NCI-H2029 treated with DMSO at 0.1 percent for 48 hours (cell line): ENCODE results near the gene SCAPER.

Source experiments
- DNase-seq: peaks from one replicate; lab custom pipeline; 2025; lab: John Stamatoyannopoulos, UW

SCAPER gene, protein sequence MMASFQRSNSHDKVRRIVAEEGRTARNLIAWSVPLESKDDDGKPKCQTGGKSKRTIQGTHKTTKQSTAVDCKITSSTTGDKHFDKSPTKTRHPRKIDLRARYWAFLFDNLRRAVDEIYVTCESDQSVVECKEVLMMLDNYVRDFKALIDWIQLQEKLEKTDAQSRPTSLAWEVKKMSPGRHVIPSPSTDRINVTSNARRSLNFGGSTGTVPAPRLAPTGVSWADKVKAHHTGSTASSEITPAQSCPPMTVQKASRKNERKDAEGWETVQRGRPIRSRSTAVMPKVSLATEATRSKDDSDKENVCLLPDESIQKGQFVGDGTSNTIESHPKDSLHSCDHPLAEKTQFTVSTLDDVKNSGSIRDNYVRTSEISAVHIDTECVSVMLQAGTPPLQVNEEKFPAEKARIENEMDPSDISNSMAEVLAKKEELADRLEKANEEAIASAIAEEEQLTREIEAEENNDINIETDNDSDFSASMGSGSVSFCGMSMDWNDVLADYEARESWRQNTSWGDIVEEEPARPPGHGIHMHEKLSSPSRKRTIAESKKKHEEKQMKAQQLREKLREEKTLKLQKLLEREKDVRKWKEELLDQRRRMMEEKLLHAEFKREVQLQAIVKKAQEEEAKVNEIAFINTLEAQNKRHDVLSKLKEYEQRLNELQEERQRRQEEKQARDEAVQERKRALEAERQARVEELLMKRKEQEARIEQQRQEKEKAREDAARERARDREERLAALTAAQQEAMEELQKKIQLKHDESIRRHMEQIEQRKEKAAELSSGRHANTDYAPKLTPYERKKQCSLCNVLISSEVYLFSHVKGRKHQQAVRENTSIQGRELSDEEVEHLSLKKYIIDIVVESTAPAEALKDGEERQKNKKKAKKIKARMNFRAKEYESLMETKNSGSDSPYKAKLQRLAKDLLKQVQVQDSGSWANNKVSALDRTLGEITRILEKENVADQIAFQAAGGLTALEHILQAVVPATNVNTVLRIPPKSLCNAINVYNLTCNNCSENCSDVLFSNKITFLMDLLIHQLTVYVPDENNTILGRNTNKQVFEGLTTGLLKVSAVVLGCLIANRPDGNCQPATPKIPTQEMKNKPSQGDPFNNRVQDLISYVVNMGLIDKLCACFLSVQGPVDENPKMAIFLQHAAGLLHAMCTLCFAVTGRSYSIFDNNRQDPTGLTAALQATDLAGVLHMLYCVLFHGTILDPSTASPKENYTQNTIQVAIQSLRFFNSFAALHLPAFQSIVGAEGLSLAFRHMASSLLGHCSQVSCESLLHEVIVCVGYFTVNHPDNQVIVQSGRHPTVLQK (N-terminal part only)

DNA sequence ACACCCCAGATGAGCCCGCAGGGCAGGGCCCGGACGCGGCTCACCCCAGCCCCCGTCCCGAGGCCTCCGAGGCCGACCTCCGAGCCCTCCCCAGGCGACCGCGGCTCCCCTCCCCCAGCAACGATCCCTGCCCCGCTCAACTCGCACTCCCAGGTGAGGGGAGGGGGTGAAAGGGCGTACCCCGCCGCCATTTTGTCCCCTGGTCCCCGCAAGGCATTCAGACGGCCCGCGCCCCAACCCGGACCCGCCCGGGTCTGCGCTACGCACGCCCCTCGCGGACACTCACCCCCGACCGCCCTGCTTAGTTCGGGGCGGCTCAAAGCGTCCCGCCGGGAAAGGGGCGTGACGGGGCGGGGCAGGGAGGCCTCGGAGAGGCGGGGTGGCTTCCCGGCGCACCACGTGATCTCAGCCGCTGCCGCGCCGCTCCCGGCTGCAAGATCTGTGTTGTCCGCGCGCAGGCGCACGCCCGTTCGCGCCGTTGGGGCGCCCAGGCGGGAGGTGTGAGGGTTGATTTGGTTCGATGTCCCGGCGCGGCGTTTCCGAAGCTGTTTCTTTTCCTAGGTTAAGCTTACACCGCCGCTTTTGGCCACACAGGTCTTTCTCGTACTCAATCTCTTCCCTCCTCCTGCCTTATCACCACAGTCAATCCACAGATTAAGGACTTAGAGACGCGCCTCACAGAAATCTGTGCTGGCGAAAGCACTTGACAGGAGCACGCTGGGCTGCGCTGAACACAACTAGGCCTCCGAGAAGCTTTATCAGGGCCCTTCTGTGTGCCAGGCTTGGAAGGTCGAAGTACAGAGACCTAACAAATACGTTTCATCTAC is at the start of gene SCAPER:
TSS of gene SCAPER (minus strand) at position 328 of the 827 bp plus-strand sequence. CDS start 21,523 bp downstream, outside the sequence.
- peak; percentile 27 for DNase-seq

DNA sequence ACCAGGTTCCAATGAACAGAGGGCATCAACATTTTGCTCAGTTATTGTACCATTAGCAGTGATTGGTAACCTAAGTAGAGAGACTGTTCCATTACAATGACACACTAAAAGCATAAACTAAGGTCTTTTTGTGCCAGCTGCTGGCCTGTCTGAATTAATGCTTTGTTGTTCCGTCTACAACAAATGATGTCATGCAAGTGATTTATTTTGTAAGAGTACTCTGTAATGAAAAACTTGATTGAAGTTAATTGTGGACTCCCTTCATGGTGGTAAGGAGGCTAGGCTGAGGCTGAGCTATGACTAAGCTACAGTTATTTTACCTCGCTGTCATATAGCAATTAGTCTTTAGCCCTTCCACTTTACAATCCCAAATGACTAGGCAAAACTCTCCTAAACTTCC is 49.6 kb upstream of the SCAPER start:
- DNase-seq = no peak

DNA sequence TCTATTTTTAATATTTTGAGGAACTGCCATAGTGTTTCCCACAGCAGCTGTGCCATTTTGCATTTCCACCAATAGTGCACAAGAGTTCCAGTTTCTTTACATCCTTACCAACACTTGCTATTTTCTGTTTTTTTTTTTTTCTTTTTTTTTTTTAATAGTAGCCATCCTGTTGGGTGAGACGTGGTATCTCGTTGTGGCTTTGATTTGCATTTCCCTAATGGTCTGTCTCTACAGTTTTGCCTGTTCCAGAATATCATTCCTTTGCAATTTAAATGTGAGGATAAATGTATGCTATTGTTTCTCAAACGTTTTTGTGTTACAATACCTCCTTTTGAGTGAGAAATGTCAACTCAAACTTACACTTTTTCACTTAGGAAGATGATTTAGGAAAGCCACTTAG is 48.8 kb upstream of the SCAPER start:
- DNase-seq = no peak

DNA sequence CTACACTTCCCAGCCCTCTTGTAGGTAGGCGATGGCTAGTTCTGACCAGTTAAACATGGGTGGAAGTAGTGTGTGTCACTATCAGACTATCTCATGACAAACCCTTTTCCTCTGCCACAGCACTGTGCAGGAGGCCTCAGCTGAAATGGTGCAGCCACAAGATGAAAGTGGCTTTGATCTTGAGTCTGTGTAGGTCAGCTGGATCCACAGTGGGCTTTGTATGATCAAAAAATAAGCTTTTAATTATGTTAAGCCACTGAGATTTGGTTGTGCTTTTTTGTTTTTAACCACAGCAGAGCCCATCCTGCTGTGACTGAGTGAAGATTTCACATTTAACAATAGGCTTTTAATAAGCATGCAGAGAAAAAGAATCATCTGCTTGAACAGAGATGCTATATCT is 46.1 kb upstream of the SCAPER start:
- no peak for DNase-seq

DNA sequence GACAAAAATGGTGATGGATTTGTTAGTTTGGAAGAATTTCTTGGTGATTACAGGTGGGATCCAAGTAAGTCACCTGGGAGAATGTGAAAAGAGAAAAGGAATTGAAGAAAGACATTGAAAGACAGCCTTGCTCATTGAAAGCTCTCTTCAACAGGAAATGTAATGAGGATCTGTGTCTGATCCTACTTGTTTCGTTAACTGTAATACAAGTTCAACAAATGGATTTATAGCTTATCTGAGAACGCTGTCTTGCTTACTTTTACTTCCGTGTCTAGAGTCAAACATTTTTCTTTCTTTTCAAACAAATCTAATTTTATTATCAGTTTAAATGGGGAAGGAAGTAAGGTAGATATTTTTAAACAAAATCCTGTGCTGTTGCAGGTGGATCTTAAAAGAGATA is 42.3 kb upstream of the SCAPER start:
- no peak for DNase-seq

DNA sequence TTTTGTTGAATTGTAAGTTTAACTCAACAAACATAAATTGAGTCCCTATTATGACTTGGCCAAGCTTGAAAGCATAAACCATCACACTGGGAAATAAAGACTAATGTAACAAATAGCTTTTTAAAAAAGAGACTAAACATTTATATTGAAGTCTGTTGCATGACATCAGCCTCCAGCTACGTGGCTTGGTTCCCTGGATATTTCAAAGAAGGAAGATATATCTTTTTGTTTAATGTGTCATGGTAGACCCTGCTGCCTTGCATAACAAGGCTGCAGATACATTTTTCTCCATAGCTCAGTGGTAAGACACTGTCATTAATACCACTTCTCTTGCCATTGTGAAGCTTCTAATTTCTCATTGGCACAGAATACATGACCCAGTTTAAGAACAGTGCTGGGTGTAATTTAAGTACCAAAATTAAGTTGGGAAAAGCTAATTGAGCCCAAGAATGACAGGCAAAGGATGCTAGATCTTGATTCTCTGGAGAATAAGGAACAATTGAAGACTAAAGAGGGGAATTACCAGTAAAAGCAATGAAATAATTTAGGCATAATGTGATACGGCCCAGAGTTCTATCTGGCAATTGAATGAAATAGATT is 40.5 kb upstream of the SCAPER start:
- DNase-seq = no peak

DNA sequence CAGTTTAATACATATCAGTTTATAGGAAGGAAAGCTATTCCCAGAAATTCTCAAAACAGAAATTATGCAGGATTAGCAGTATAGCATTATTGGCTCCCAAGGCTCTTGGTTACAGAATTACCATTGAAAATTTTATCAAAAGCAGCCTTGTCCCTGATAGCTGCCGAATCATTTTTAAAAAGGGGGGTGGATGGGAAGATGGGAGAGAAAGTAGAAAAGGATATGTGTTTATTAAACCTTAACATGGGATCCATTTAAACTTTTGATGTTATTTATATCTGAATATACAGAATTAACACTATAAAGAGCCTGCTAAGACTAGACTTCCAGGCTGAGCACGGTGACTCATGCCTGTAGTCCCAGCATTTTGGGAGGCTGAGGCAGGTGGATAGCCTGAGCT is 37.2 kb upstream of the SCAPER start:
- no peak for DNase-seq

DNA sequence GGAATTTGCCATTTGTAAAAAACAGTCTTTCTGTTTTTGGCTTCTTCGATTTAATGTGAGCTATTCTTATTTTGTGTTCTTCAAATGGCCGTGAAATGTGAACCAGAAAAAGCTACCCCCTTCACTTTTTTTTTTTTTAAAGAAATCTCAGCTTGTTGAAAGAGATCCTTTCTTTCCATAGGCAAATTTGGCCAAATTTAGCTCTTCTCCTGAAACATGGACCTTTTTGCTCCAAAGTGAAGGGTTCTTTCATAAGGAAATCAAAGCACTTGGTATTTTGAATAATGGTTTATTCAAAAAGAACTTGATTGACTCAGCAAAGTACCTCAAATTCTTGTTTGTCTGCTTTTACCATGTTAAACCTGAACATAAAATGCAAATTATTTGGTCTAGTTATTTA is 36.5 kb upstream of the SCAPER start:
- no peak for DNase-seq

DNA sequence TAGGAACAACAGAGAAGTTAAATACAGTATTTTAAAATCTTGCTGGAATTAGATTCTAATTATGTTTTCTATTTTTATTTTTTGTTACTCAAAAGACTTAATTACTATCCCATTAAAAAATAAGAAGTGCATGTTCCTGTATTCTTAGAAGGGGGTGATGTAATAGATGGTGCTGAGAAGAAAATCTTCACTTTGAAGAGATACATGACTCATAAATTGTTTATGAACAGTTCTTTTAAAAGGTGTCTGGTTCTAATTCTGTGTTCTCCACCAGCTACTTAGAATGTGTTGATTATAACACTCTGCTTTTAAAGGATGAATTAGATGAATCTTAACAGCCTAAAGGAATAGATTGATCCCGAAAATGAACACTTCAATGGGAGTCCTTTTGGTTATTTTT is 34.6 kb upstream of the SCAPER start:
- DNase-seq = no peak

DNA sequence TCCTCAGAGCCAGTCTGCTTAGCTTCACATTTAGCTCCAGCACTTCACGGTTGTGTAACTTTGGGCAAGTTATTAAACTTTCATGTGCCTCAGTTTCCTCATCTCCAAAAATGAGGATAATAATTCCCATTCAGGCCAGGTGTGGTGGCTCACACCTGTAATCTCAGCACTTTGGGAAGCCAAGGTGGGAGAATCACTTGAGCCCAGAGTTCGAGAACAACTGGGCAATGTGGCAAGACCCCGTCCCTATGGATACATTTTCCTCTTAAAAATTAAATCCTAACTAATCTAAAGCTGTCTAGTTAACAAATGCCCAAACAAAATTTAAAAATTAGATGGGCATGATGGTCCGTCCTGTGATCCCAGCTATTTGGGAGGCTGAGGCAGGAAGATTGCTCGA is 33.6 kb upstream of the SCAPER start:
- DNase-seq = no peak

DNA sequence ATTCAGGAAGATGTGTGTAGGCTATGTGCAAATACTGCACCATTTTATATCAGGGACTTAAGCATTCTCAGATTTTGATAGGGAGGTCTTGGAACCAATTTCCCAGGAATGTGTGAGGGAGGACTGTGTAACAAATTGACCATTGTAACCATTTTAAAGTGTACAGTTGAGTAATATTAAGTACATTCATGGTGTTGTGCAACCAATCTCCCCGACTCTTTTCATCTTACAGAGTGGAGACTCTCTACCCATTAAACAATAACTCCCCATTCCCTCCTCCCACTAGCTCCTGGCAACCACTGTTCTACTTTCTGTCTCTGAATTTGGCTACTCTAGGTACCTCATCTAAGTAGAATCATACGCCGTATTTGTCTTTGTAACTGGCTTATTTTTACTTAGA is 31.5 kb upstream of the SCAPER start:
- DNase-seq = no peak

DNA sequence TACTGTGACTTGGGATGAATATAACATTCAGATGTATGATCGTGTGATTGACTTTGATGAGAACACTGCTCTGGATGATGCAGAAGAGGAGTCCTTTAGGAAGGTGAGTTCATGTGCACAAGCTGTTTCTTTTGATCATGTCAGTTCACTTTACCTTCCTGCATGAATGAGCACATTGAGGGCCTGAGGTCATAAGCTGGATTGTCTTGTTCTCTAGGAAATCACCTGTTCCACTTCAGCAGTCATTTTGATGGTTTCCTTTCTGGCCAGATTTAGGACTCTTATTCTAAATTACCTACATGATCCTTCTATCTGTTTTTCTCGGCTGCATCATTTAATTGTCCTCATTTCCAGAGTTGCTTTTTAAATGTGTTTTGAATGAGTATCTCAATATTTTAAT is 30.5 kb upstream of the SCAPER start:
- peak; percentile 61 for DNase-seq

DNA sequence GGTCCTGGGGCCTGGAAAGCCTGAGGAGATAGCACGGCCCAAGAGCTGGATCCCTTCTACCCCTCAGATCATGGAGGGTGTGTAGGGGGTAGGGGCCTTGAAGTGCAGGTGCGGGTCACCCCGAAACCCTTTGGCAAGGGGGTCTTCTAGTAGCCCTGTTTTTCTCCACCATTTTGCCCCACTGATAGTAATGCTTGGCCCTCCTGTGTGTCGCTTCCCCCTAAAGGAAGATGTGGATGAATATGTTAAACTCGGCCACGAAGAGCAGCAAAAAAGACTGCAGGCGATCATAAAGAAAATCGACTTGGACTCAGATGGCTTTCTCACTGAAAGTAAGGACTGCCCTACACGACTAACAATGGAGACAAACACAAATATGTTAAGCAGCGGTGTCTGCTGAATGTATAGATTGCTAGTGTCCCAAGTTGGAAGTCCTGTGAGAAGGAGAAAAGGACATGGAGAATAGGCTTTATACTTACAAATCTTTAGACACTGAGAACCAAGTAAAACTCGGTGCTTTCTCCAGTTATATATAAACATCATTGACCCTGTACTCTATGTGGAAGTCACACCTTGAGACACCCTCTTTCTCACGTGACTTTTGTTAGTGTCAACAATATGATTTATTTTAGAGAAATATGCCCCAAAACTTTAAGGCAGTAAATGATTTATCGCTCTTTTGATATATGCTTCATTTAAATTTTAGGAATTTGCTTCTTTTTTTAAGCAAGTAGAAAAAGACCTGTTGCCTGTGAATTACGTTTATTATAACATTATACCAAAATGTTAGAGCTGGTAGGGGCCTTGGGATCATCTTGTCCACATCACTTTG is 27.2 kb upstream of the SCAPER start:
- DNase-seq = no peak

DNA sequence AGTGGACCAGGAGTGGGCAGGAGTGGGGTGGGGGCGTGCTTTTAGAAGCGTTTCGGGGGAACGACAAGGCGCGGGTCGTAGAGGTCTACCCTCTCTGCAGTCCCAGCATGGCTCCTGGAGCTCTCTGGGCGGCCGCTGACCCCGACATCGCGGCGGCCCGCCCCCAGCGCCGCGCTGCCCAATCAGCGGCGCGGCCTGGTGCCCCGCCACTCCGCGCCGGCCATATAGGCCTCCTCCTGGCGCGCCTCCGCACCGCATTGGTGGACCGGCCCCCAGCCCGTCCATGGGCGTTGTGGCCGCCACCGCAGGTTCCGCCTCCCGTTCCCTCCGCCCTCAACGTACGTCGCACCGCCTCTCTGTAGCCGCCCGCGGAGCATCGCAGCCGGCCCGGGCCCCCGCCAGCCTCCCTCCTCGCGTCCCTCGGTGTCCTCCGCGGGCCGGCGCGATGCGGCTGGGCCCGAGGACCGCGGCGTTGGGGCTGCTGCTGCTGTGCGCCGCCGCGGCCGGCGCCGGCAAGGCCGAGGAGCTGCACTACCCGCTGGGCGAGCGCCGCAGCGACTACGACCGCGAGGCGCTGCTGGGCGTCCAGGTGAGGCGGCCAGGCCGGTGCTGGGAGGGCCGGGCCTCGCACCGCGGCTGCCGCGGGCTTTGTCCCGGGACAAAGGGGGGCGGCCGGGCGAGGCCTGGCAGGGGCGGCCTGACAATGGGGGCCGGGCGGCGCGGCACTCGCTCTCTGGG is 26.4 kb upstream of the SCAPER start, which contains the start of gene RCN2:
TSS of gene RCN2 (plus strand) at position 353 of the 738 bp plus-strand sequence. CDS start at position 446, 93 bp downstream.
- peak; percentile 58 for DNase-seq

DNA sequence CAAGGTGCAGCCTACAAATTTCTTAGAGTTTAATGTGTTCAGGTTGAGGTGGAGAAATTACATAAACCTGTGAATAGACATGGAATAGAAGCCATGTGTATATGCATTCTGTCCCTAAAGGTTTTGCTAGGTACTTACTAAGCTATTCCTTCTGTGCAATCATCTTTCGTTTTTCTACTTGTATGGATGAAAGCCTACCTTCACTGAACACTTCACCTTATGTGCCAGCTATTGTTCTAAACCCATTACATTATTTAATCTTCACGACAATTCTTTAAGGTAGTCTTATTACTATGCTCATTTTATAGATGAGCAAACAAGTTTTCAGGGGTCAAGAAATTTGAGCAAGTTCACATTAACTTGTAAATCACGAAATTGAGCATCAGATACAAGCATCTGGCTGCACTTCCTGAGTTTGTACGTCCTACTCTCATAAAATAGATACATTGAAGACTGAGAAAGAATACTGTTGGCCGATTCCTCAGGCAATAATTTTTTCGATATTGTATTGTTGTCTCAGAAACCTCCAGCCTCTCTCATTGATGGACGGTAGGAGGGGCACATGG is 25.8 kb upstream of the SCAPER start:
- DNase-seq = no peak

DNA sequence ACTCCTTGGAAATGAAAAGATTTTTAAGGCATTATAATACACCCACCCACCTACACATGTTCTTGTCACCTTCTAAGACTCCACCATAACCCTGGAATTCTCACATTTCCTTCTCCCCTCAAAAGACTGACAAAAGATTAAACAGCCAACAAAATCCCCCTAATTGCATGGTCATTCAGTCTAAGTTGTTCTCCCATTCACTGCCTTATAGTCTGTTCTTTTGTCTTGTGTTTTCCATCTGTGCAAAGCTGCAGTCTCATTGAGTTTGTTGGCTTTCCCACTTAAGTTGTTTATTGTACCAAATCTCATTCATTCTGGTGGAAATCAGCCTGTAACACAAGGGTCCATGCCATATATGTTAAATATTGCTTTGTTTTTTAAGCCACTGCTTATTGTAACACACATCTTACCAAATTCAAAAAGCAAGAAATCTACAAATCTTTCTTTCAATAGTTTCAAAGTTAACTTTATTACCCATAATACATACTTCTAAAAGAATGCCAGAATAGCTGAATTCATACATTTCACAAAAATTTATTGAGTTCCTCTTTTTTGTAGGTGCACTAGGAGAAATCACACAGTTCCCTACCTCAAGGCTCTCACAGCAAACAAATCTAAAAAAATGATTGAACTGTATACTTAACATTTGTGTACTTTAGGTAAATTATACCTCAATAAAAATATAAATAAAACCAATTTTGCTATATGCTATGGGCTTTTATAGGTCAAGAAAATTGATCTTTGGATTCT is 24.0 kb upstream of the SCAPER start:
- no peak for DNase-seq

DNA sequence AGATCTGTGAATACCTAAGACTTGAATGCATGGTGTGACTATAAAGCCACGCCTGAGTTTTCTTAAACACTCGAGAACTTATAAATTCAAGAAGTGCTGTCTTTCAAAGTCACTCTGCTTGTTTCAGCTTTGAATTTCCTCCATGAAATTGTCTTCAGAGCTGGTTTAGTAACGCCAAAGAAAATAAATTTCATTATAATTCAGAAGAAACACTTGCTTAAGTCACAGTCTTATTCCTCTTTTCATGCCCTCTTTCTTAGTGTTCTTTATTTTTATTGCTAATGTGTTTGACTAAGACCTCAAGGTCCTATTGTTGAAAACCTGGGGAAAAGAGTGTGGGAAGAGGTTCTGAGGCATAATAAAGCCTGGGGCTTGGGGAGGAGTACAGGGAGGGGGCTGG is 23.1 kb upstream of the SCAPER start:
- no peak for DNase-seq

DNA sequence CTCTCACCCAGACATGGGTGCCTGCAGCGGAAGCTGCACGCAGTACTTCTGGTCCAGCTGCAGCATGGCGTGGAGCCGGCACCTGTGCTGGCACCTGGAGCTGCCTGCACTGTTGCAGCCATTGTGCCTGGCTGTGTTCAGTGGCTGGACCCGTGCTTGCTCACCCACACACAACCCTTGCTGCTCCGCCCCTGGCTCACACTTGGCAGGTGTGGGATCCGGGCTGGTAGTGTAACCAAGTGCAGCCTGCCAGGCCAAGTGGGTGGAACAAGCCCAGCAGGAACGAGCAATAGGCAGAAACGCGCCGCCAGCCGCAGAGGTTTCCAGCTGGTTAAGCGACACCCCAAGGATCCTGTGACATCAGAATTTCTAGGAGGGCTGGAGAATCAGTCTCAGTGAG is 11.2 kb upstream of the SCAPER start:
- no peak for DNase-seq
